ENCODE data around the gene NCAM1. TPM values are rescaled to one million over a fixed set of nuclear protein-coding genes. Genes with fewer than 3 reads are reported as not detected.

NCAM1 gene
- total RNA-seq, 1 experiment from 2014 or later = 0.95 TPM

DNA sequence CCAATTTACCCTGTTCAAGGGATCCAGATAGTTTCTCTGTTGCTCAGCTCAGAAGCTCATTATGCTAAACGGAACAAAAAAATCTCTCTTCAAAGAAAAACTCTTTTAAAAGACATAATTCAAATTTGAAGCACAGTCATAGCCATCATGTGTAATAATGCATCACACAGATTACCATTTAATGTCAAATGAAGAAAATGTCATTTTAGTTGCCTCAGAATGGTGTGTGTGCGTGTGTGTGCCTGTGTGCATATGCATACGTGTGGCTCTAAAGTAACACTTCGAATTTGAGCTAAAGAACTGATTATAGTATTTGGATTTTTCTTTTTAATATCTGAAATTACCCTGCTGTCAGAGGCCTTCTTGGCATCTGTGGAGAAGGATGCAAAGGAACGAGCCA is 363.0 kb downstream of the NCAM1 start:
- POLR2A ChIA-PET = interaction anchor here (0.6 kb wide), 1 partner anchor 9 kb away, joined by 3 read pairs; no protein-coding TSS in a partner anchor
- H3K27me3 ChIP-seq (replicated peaks; ENCODE audit: control insufficient read depth, insufficient read depth, low read length) = no peaks in the 10 kb centered on the region
- H3K4me1 ChIP-seq = no peaks in the 10 kb centered on the region
- Mint-ChIP-seq H3K9me3 (ENCODE audit: unreplicated experiment) (no peaks in the 10 kb centered on the region), H3K4me1 (ENCODE audit: low read depth, unreplicated experiment) (no peaks in the 10 kb centered on the region), H3K27me3 (ENCODE audit: insufficient read depth, unreplicated experiment) (no peaks in the 10 kb centered on the region), H3K36me3 (ENCODE audit: insufficient read depth, unreplicated experiment) (no peaks in the 10 kb centered on the region), H3K27ac (ENCODE audit: unreplicated experiment) (no peak overlapping the region), H3K4me3 (ENCODE audit: unreplicated experiment) (no peak overlapping the region)
- CTCF ChIA-PET = no interaction called here
- BruUV-seq (replicated peaks) = no TSS peak
- no peaks in the 10 kb centered on the region for H3K36me3 ChIP-seq (ENCODE audit: control insufficient read depth, insufficient read depth, low read length)
- no peak for DNase-seq
- no peak overlapping the region for H3K4me3 ChIP-seq (ENCODE audit: low read depth, low read length)
- H3K9me3 ChIP-seq = no peaks in the 10 kb centered on the region
- TF ChIP-seq, protein P1, sequence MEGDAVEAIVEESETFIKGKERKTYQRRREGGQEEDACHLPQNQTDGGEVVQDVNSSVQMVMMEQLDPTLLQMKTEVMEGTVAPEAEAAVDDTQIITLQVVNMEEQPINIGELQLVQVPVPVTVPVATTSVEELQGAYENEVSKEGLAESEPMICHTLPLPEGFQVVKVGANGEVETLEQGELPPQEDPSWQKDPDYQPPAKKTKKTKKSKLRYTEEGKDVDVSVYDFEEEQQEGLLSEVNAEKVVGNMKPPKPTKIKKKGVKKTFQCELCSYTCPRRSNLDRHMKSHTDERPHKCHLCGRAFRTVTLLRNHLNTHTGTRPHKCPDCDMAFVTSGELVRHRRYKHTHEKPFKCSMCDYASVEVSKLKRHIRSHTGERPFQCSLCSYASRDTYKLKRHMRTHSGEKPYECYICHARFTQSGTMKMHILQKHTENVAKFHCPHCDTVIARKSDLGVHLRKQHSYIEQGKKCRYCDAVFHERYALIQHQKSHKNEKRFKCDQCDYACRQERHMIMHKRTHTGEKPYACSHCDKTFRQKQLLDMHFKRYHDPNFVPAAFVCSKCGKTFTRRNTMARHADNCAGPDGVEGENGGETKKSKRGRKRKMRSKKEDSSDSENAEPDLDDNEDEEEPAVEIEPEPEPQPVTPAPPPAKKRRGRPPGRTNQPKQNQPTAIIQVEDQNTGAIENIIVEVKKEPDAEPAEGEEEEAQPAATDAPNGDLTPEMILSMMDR (IDR thresholded peaks at IDR 0.05; ENCODE audit: insufficient read depth in 1 of 2, low read depth in 1 of 2, low read length in 1 of 2, severe bottlenecking in 1 of 2, unreplicated experiment in 1 of 2) = no peak
- intact Hi-C loops (cut with micrococcal nuclease; ENCODE audit: unreplicated experiment) = no loop called here
